Nephron (organoid): ENCODE data around the gene NEDD4L.

ENCODE experiments used
- H3K27ac Mint-ChIP-seq, 3 experiments: 2 replicates each; pipeline ENCODE4 v1.8.0; 2020; ENCODE audit warnings: mixed read lengths in 3 of 3, mild to moderate bottlenecking in 2 of 3, moderate library complexity in 1 of 3
- H3K27me3 Mint-ChIP-seq: 2 replicates; pipeline ENCODE4 v1.8.0; 2021; ENCODE audit warnings: low read depth, mild to moderate bottlenecking, moderate library complexity, mixed read lengths
- H3K36me3 Mint-ChIP-seq: 2 replicates; pipeline ENCODE4 v1.8.0; 2020; ENCODE audit warnings: low read depth, mixed read lengths
- H3K4me1 Mint-ChIP-seq: 2 replicates; pipeline ENCODE4 v1.8.0; 2020; ENCODE audit warnings: mixed read lengths
- H3K4me3 Mint-ChIP-seq, 3 experiments: 2 replicates each; pipeline ENCODE4 v1.8.0; 2020; ENCODE audit warnings: mild to moderate bottlenecking in 3 of 3, mixed read lengths in 3 of 3, moderate library complexity in 2 of 3
- H3K9me3 Mint-ChIP-seq: 2 replicates; pipeline ENCODE4 v1.8.0; 2020; ENCODE audit warnings: mixed read lengths
- TF ChIP-seq, protein P1 (sequence below), 3 experiments: fragments of 200-600 bp; sonication (generic); IDR thresholded peaks; one replicate each; pipeline ENCODE4 v1.5.0; 2021; ENCODE audit warnings: antibody characterized with exemption in 3 of 3; ENCODE audit not compliant: unreplicated experiment in 3 of 3

NEDD4L gene

DNA sequence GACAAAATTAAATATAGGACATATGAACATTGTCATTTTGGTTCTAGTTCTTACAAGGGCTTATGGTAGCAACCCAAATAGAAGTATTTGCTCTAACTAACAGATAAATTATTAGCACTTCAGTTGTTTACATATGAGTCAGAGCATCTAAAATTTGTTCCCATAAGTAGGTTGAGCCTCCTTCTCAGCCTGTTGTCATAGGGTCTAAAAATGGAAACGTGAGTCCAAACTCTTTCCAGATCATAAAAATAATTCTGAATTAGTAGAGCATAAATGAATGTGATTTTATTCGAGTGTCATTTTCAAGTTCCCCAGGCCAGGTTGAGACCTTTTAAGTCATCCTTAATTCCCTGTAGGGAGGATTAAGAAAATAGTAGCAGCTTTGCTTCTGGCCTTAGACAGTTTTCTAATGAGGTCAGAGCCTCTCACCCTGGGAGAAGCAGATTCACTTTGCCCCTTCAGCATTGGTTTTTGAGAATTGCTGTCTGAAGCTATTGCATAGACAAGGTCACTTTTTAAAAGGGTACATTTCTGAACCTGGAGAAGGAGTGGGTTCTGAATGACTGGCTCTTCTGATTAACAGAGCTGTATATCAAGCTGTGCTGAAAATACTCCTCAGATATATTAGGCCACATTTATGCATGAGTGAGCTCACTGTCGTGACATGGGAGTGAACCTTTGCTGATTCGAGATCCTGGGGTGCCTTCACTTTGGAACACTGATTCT, 164.3 kb downstream of the NEDD4L start:
- peaks cover 5% of the 10 kb centered on the region for H3K36me3 Mint-ChIP-seq
- no peaks in the 10 kb centered on the region for H3K9me3 Mint-ChIP-seq
- H3K27me3 Mint-ChIP-seq: no peaks in the 10 kb centered on the region
- peak overlapping the region; percentile 34 to 77 (median 54) for H3K27ac Mint-ChIP-seq
- TF ChIP-seq, protein P1, sequence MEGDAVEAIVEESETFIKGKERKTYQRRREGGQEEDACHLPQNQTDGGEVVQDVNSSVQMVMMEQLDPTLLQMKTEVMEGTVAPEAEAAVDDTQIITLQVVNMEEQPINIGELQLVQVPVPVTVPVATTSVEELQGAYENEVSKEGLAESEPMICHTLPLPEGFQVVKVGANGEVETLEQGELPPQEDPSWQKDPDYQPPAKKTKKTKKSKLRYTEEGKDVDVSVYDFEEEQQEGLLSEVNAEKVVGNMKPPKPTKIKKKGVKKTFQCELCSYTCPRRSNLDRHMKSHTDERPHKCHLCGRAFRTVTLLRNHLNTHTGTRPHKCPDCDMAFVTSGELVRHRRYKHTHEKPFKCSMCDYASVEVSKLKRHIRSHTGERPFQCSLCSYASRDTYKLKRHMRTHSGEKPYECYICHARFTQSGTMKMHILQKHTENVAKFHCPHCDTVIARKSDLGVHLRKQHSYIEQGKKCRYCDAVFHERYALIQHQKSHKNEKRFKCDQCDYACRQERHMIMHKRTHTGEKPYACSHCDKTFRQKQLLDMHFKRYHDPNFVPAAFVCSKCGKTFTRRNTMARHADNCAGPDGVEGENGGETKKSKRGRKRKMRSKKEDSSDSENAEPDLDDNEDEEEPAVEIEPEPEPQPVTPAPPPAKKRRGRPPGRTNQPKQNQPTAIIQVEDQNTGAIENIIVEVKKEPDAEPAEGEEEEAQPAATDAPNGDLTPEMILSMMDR (IDR thresholded peaks at IDR 0.05; ENCODE audit: unreplicated experiment in 3 of 3): no peak
- H3K4me3 Mint-ChIP-seq: no peak overlapping the region
- peaks cover 39% of the 10 kb centered on the region for H3K4me1 Mint-ChIP-seq

DNA sequence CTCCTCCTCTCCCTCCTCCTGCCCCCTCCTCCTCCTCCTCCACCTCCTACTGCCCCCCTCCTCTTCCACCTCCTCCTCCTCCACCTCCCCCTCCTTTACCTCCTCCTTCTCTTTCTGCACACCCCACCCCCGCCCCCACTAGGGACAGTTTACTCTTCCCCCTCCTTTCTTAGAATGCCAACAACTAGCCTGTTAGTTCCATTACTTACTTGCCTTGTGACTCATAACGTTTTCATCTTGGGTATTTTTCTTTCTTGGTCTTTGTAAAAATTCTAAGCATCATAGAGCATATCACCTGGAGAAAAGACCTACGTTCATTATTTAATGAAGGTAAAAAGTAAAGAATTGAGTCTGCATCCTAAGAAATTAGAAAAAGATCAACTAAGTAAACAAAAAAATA, 165.3 kb downstream of the NEDD4L start:
- peaks cover 5% of the 10 kb centered on the region for H3K36me3 Mint-ChIP-seq
- H3K27me3 Mint-ChIP-seq: no peaks in the 10 kb centered on the region
- H3K27ac Mint-ChIP-seq: peak overlapping the region in 2 of 3 experiments; percentile 5 to 52
- peaks cover 44% of the 10 kb centered on the region for H3K4me1 Mint-ChIP-seq
- no peaks in the 10 kb centered on the region for H3K9me3 Mint-ChIP-seq
- TF ChIP-seq, protein P1 (IDR thresholded peaks at IDR 0.05; ENCODE audit: unreplicated experiment in 3 of 3): no peak
- no peak overlapping the region for H3K4me3 Mint-ChIP-seq

DNA sequence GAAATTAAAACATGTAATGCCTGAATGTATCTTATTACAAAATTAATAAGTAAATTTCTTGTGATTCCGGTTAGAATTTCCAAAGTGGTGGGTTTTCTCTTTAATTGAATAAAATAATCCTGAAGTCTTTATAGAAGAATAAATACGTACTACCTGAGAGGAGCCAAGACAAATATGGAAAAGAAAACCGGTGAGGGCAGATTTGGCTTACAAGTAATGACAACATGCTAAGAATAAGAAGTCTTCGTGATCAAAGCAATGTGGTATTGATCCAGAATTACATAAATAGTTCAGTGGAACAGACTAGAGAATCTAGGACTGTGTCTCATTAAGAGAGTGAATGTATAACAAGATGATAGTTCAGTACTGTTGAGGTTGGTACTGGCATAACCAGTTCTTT, 167.5 kb downstream of the NEDD4L start:
- TF ChIP-seq, protein P1 (IDR thresholded peaks at IDR 0.05; ENCODE audit: unreplicated experiment in 3 of 3): no peak
- H3K4me3 Mint-ChIP-seq: no peak overlapping the region
- no peaks in the 10 kb centered on the region for H3K9me3 Mint-ChIP-seq
- peaks cover 39% of the 10 kb centered on the region for H3K4me1 Mint-ChIP-seq
- peaks cover 2% of the 10 kb centered on the region for H3K36me3 Mint-ChIP-seq
- H3K27ac Mint-ChIP-seq: no peak overlapping the region
- no peaks in the 10 kb centered on the region for H3K27me3 Mint-ChIP-seq

DNA sequence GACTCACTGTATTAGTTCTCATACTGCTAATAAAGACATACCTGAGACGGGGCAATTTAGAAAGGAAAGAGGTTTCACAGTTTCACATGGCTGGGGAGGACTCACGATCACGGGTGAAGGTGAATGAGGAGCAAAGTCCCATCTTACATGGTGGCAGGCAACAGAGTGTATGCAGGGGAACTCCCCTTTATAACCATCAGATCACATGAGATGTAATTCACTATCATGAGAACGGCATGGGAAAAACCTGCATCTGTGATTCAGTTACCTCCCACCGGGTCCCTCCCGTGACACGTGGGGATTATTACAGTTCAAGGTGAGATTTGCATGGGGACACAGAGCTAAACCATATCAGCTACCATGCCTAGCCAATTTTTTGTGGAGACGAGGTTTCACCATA, 168.2 kb downstream of the NEDD4L start:
- Mint-ChIP-seq H3K27me3 (no peaks in the 10 kb centered on the region), H3K4me3 (no peak overlapping the region), H3K9me3 (no peaks in the 10 kb centered on the region), H3K4me1 (peaks cover 34% of the 10 kb centered on the region), H3K27ac (no peak overlapping the region), H3K36me3 (no peaks in the 10 kb centered on the region)
- TF ChIP-seq, protein P1 (IDR thresholded peaks at IDR 0.05; ENCODE audit: unreplicated experiment in 3 of 3): no peak

DNA sequence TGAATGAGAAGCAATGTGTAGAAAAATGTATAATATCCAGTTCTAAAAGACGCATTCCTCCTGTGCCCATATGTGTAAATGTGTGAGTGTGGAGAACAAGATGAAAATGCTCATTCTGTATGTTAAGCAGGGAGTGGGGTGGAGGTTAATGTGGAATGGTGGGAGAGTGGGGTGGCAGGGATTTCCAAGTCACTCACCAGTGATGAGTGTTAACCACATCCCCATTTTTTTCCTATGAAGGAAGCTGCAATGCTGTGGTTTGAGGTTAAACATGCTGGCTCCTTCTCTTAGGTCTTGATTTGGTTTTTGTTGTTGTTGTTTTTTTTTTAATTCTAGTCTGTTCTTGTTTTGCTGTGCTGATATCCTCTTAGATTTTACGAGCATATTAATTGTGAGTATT, 169.4 kb downstream of the NEDD4L start:
- Mint-ChIP-seq H3K27me3 (no peaks in the 10 kb centered on the region), H3K4me3 (no peak overlapping the region), H3K27ac (peak overlapping the region in 1 of 3 experiments; percentile 12), H3K9me3 (no peaks in the 10 kb centered on the region), H3K36me3 (no peaks in the 10 kb centered on the region), H3K4me1 (peaks cover 26% of the 10 kb centered on the region)
- TF ChIP-seq, protein P1 (IDR thresholded peaks at IDR 0.05; ENCODE audit: unreplicated experiment in 3 of 3): no peak

DNA sequence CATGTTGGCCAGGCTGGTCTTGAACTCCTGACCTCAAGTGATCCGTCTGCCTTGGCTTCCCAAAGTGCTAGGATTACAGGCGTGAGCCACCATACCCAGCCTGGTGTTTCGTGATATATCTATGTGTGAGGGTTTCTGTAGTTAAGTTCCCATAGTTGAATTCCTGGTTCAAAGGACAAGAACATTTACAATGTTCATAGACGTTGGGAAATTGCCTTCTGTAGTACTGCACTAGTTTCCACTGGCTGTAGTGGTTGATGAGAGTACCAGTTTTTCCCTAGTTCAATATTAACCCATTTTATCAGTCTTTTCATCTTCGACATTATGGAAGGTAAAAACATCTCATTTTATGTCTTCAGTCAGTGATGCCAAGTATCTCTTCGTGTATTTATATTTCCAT, 171.0 kb downstream of the NEDD4L start:
- Mint-ChIP-seq H3K9me3 (no peaks in the 10 kb centered on the region), H3K27ac (peak overlapping the region in 1 of 3 experiments; percentile 62), H3K4me1 (peaks cover 21% of the 10 kb centered on the region), H3K36me3 (no peaks in the 10 kb centered on the region), H3K27me3 (no peaks in the 10 kb centered on the region), H3K4me3 (no peak overlapping the region)
- TF ChIP-seq, protein P1 (IDR thresholded peaks at IDR 0.05; ENCODE audit: unreplicated experiment in 3 of 3): no peak
